NT2/D1 (cell line): Measurements from ENCODE around the gene IL4R.

ENCODE experiments used
- YY1 ChIP-seq: IDR thresholded peaks from 2 replicates; pipeline ENCODE4 v1.6.1; 2011; ENCODE audit not compliant: insufficient read length, insufficient read depth
- ZNF274 ChIP-seq: IDR thresholded peaks from 2 replicates; pipeline ENCODE4 v1.6.1; 2011; ENCODE audit warnings: mild to moderate bottlenecking, low read depth, low read length

GRCh38 chr16:27400751-27401620 lies 87.2 kb downstream of the IL4R start:
- TF ChIP-seq YY1 = no peak
- TF ChIP-seq ZNF274 = no peak
